ENCODE results near the gene FAM47A.
A peak's percentile ranks its signal among the peaks of the same experiment; 100 is the strongest.

Gene FAM47A

GRCh38 chrX:34132028-34132427 lies at the start of gene FAM47A:
Gene FAM47A (minus strand): TSS chrX:34132314. CDS start chrX:34132278, 36 bp downstream.
- DNase-seq, result no peak

GRCh38 chrX:34147345-34147744 lies 15.2 kb upstream of the FAM47A start:
- no peak for DNase-seq

- DNase-seq, result no peak
These were observed 14.8 kb upstream of the FAM47A start for GRCh38 chrX:34146906-34147305.

GRCh38 chrX:34144246-34144645 lies 12.1 kb upstream of the FAM47A start:
- peak; percentile 38 for DNase-seq

GRCh38 chrX:34140816-34141215 lies 8.7 kb upstream of the FAM47A start:
- no peak for DNase-seq

- DNase-seq, result no peak
These were observed 952 bp downstream of the FAM47A start for GRCh38 chrX:34130980-34131744.

- no peak for DNase-seq
These were observed 1.6 kb downstream of the FAM47A start for GRCh38 chrX:34130501-34130900.

- no peak for DNase-seq
These were observed 6.1 kb downstream of the FAM47A start for GRCh38 chrX:34126011-34126410.

GRCh38 chrX:34119122-34119521 lies 13.0 kb downstream of the FAM47A start:
- no peak for DNase-seq

- DNase-seq, result no peak
These were observed 19.7 kb downstream of the FAM47A start for GRCh38 chrX:34112459-34112858.

Data from NCI-H524 treated with DMSO at 0.1 percent for 48 hours (cell line).